Stimulated activated CD4-positive, alpha-beta T cell treated with anti-CD3 and anti-CD28 coated beads, Interleukin-12 subunit alpha, Interleukin-12 subunit beta, amount 100 ng/mL, for 24 hours (primary cell): ENCODE results near the gene ATP5PO.
"Not testable (repeated sequence)": the region's sequence is repeated elsewhere in the genome, so short reads cannot be mapped to it uniquely, and the experiment has no call there.

Experiments used
- DNase-seq, 2 experiments: peaks; one replicate each; pipeline ENCODE4 v3.0.0-alpha.2; 2020; ENCODE audit warnings: low read depth in 2 of 2

Gene ATP5PO

GRCh38 chr21:33940881-33941245, 25.3 kb upstream of the ATP5PO start:
- no peak for DNase-seq

GRCh38 chr21:33940164-33940880, 24.7 kb upstream of the ATP5PO start:
- DNase-seq: no peak

GRCh38 chr21:33939226-33939625, 23.6 kb upstream of the ATP5PO start:
- no peak for DNase-seq

GRCh38 chr21:33938381-33938780, 22.8 kb upstream of the ATP5PO start:
- DNase-seq: no peak

- DNase-seq: no peak
Observed at GRCh38 chr21:33937931-33938339, 22.3 kb upstream of the ATP5PO start.

- no peak for DNase-seq
Observed at GRCh38 chr21:33937146-33937545, 21.5 kb upstream of the ATP5PO start.

GRCh38 chr21:33936301-33937038, 20.9 kb upstream of the ATP5PO start:
- no peak for DNase-seq

- no peak for DNase-seq
Observed at GRCh38 chr21:33932731-33933130, 17.1 kb upstream of the ATP5PO start.

GRCh38 chr21:33931799-33932390, 16.3 kb upstream of the ATP5PO start:
- DNase-seq: no peak

GRCh38 chr21:33931052-33931798, 15.6 kb upstream of the ATP5PO start:
- not testable (repeated sequence) for DNase-seq

GRCh38 chr21:33926248-33926647, 10.6 kb upstream of the ATP5PO start:
- DNase-seq: not testable (repeated sequence)

GRCh38 chr21:33924766-33925100, 9.1 kb upstream of the ATP5PO start:
- DNase-seq: no peak

GRCh38 chr21:33924079-33924765, 8.6 kb upstream of the ATP5PO start:
- peak; percentile 76 to 90 for DNase-seq

GRCh38 chr21:33917421-33917820, 1.8 kb upstream of the ATP5PO start:
- DNase-seq: no peak

- no peak for DNase-seq
Observed at GRCh38 chr21:33916200-33916567, 580 bp upstream of the ATP5PO start.

- no peak for DNase-seq
Observed at GRCh38 chr21:33914188-33914587, 1.4 kb downstream of the ATP5PO start.

- DNase-seq: no peak
Observed at GRCh38 chr21:33909756-33910155, 5.8 kb downstream of the ATP5PO start.

GRCh38 chr21:33908760-33909159, 6.8 kb downstream of the ATP5PO start:
- DNase-seq: no peak

GRCh38 chr21:33904041-33904440, 11.6 kb downstream of the ATP5PO start:
- DNase-seq: no peak

GRCh38 chr21:33902349-33902748, 13.3 kb downstream of the ATP5PO start:
- no peak for DNase-seq

GRCh38 chr21:33901412-33902288, 14.0 kb downstream of the ATP5PO start:
- DNase-seq: no peak
